HG03558 (cell line): ENCODE measurements around the gene AOPEP.

Experiments
- ATAC-seq: cut with Tn5 transposase; IDR thresholded peaks from one replicate; pipeline ENCODE4 v1.9.1; 2021; ENCODE audit warnings: moderate number of reproducible peaks; ENCODE audit not compliant: unreplicated experiment; ENCODE audit errors: extremely low read depth

Gene AOPEP

GRCh38 chr9:95080961-95081647 lies 354.6 kb downstream of the AOPEP start:
- no peak for ATAC-seq

- no peak for ATAC-seq
Measured at GRCh38 chr9:95081998-95082397, 355.5 kb downstream of the AOPEP start.

- ATAC-seq, result no peak
Measured at GRCh38 chr9:95082401-95083084, 356.0 kb downstream of the AOPEP start.

GRCh38 chr9:95083086-95083768 lies 356.7 kb downstream of the AOPEP start:
- ATAC-seq, result no peak

- ATAC-seq, result no peak
Measured at GRCh38 chr9:95084254-95084934, 357.9 kb downstream of the AOPEP start.

- ATAC-seq, result no peak
Measured at GRCh38 chr9:95085036-95085770, 358.7 kb downstream of the AOPEP start.

GRCh38 chr9:95085861-95086563 lies 359.5 kb downstream of the AOPEP start:
- no peak for ATAC-seq

GRCh38 chr9:95086564-95086955 lies 360.1 kb downstream of the AOPEP start:
- no peak for ATAC-seq

- ATAC-seq, result no peak
Measured at GRCh38 chr9:95087659-95088242, 361.3 kb downstream of the AOPEP start.

- no peak for ATAC-seq
Measured at GRCh38 chr9:95088421-95089161, 362.1 kb downstream of the AOPEP start.

- no peak for ATAC-seq
Measured at GRCh38 chr9:95089257-95090022, 362.9 kb downstream of the AOPEP start.

GRCh38 chr9:95090023-95090791 lies 363.7 kb downstream of the AOPEP start:
- no peak for ATAC-seq

- ATAC-seq, result no peak
Measured at GRCh38 chr9:95090871-95091577, 364.5 kb downstream of the AOPEP start.

GRCh38 chr9:95091601-95092261 lies 365.2 kb downstream of the AOPEP start:
- no peak for ATAC-seq

- ATAC-seq, result no peak
Measured at GRCh38 chr9:95092262-95093072, 366.0 kb downstream of the AOPEP start.
